Testis (tissue), 2 donors: Measurements from ENCODE around the gene TCERG1L.

Source experiments
- POLR2A ChIP-seq: fragments of 450-650 bp; IDR thresholded peaks from one replicate; pipeline ENCODE4 v1.6.1; 2017; ENCODE audit warnings: antibody characterized with exemption, mild to moderate bottlenecking, moderate library complexity
- TF ChIP-seq, protein P1 (sequence below), 3 experiments: fragments of 450-650 bp in 2 of 3; fragments of 200-600 bp in 1 of 3; sonication (generic) in 1 of 3; IDR thresholded peaks; one replicate each; pipeline ENCODE4 v1.5.1; 2016 to 2019; ENCODE audit warnings: antibody characterized with exemption in 3 of 3, mild to moderate bottlenecking in 2 of 3, moderate library complexity in 1 of 3

- TF ChIP-seq, protein P1, sequence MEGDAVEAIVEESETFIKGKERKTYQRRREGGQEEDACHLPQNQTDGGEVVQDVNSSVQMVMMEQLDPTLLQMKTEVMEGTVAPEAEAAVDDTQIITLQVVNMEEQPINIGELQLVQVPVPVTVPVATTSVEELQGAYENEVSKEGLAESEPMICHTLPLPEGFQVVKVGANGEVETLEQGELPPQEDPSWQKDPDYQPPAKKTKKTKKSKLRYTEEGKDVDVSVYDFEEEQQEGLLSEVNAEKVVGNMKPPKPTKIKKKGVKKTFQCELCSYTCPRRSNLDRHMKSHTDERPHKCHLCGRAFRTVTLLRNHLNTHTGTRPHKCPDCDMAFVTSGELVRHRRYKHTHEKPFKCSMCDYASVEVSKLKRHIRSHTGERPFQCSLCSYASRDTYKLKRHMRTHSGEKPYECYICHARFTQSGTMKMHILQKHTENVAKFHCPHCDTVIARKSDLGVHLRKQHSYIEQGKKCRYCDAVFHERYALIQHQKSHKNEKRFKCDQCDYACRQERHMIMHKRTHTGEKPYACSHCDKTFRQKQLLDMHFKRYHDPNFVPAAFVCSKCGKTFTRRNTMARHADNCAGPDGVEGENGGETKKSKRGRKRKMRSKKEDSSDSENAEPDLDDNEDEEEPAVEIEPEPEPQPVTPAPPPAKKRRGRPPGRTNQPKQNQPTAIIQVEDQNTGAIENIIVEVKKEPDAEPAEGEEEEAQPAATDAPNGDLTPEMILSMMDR (IDR thresholded peaks at IDR 0.05): no peak
- TF ChIP-seq POLR2A: no peak
Measured at GRCh38 chr10:131112691-131113090, 198.8 kb downstream of the TCERG1L start.
